ENCODE measurements around the gene MTNR1B. TPM values are rescaled to one million over a fixed set of nuclear protein-coding genes. Genes with fewer than 3 reads are reported as not detected.

MTNR1B gene
- total and polyA plus RNA-seq, 8 donors, result not detected

DNA sequence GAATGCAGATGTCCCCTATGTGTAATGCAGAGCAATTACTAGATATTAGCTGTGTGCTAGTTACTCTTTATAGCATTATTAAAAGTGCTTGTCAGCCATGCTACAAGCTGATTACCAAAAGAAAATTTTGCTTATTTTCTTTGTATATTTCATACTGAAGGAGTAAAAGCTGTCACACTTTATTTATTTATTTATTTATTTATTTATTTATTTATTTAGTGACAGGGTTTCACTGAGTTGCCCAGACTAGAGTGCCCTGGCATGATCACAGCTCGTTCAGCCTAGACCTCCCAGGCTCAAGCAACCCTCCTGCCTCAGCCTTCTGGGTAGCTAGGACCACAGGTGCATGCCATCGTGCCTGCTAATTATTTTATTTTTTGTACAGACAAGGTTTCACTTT, 4.3 kb upstream of the MTNR1B start:
- Histone ChIP-seq H3K4me1 (no peaks in the 10 kb centered on the region), H3K9me3 (no peaks in the 10 kb centered on the region), H3K36me3 (no peaks in the 10 kb centered on the region), H3K27ac (no peak overlapping the region), H3K4me3 (no peak overlapping the region), H3K27me3 (peaks cover 14 to 26% of the 10 kb centered on the region in 2 donors)
- ATAC-seq (no peak), DNase-seq (no peak)
- TF ChIP-seq, protein P1, sequence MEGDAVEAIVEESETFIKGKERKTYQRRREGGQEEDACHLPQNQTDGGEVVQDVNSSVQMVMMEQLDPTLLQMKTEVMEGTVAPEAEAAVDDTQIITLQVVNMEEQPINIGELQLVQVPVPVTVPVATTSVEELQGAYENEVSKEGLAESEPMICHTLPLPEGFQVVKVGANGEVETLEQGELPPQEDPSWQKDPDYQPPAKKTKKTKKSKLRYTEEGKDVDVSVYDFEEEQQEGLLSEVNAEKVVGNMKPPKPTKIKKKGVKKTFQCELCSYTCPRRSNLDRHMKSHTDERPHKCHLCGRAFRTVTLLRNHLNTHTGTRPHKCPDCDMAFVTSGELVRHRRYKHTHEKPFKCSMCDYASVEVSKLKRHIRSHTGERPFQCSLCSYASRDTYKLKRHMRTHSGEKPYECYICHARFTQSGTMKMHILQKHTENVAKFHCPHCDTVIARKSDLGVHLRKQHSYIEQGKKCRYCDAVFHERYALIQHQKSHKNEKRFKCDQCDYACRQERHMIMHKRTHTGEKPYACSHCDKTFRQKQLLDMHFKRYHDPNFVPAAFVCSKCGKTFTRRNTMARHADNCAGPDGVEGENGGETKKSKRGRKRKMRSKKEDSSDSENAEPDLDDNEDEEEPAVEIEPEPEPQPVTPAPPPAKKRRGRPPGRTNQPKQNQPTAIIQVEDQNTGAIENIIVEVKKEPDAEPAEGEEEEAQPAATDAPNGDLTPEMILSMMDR (IDR thresholded peaks at IDR 0.05), result no peak
- intact Hi-C loops (cut with DNase I), result no loop called here

DNA sequence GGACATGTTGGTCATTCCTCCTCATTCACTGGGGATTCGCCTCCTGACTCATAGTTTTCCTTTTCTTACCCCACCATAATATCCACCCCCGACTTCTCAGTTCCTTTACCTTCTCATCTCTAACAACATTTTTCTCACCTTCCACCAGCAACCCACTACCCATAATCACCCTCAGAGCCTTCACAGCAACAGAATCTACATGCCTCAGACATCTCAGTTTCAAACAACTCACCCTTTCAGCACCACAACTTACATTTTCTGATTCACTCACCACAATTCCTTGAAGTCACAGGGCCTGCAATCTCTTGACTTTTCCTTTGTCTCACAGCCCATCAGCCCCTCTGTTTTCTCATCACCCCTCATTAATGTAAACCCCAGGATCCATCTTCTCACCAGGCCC, 2.3 kb upstream of the MTNR1B start:
- DNase-seq (no peak), ATAC-seq (no peak)
- Histone ChIP-seq H3K4me1 (no peaks in the 10 kb centered on the region), H3K4me3 (no peak overlapping the region), H3K36me3 (no peaks in the 10 kb centered on the region), H3K9me3 (no peaks in the 10 kb centered on the region), H3K27ac (no peak overlapping the region), H3K27me3 (peaks cover 21 to 40% of the 10 kb centered on the region in 2 donors)
- intact Hi-C loops (cut with DNase I), result no loop called here
- TF ChIP-seq, protein P1 (IDR thresholded peaks at IDR 0.05), result no peak

DNA sequence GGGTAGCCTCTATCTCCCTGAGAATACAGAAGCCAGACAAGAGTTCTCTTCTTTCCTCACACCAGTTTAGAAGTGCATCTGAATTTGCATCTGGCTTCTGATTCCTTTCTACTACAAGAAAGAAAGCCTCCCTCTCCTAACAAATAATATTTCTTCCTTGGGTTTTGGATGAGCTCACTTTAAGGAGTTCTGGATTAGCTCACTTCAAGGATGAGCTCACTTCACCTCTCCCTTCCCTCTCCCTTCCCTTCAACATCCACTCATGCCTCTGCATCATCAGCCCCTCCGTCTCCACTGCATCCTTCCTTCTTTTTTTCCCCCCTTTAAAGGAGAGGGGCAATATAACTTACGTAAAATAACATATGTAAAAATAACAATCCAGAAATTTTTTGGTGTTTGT, 1.6 kb upstream of the MTNR1B start:
- intact Hi-C loops (cut with DNase I), result no loop called here
- TF ChIP-seq, protein P1 (IDR thresholded peaks at IDR 0.05), result no peak
- H3K9me3 ChIP-seq, result no peaks in the 10 kb centered on the region
- peaks cover 21 to 40% of the 10 kb centered on the region in 2 donors for H3K27me3 ChIP-seq
- no peaks in the 10 kb centered on the region for H3K36me3 ChIP-seq
- H3K27ac ChIP-seq, result no peak overlapping the region
- ATAC-seq (no peak), DNase-seq (no peak)
- no peaks in the 10 kb centered on the region for H3K4me1 ChIP-seq
- H3K4me3 ChIP-seq, result no peak overlapping the region

DNA sequence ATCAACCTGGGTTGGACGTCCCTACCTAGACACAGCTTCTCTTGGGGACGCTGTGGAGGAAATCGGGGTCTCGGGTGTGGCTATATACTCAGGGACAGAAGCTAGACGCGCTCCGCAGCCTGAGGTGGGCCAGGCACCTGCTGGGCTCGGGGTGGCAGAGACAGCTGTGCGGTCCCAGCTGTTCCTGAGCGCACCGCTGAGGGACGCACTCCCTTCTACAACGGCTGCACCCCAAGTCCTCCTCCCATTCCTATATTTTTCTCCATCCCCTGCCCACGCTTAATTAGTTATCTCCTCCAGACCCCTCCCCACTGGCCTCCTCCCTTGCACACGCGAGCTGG, 188 bp upstream of the MTNR1B start:
- ATAC-seq (no peak), DNase-seq (no peak)
- no peaks in the 10 kb centered on the region for H3K36me3 ChIP-seq
- TF ChIP-seq, protein P1 (IDR thresholded peaks at IDR 0.05), result no peak
- no peak overlapping the region for H3K27ac ChIP-seq
- no peaks in the 10 kb centered on the region for H3K9me3 ChIP-seq
- intact Hi-C loops (cut with DNase I), result no loop called here
- no peak overlapping the region for H3K4me3 ChIP-seq
- H3K27me3 ChIP-seq, result peaks cover 21 to 40% of the 10 kb centered on the region in 2 donors
- H3K4me1 ChIP-seq, result no peaks in the 10 kb centered on the region

DNA sequence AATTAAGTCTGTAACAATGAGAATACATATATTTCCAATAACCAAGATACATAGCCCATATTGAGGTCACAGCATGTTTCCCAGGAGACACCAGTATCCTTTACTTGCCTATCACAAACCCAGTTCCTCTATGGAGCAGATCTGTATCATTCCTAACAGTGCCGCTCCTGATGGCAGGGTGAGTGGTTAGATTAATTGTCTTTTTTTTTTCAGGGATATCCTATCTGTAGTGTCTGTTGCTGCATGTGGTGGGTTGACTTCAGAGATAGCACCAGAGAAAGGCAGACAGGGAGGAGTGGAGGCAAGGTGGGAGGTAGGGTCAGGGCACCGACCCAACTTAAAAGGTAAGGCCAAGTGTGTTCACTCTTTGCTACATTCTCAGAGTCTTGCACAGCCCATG, 2.8 kb downstream of the MTNR1B start:
- Histone ChIP-seq H3K27me3 (peaks cover 21 to 40% of the 10 kb centered on the region in 2 donors), H3K9me3 (no peaks in the 10 kb centered on the region), H3K4me1 (no peaks in the 10 kb centered on the region), H3K27ac (no peak overlapping the region), H3K4me3 (no peak overlapping the region), H3K36me3 (no peaks in the 10 kb centered on the region)
- intact Hi-C loops (cut with DNase I), result no loop called here
- DNase-seq (no peak), ATAC-seq (no peak)
- TF ChIP-seq, protein P1 (IDR thresholded peaks at IDR 0.05), result no peak

Measured in left lung (tissue), 10 donors.